OCI-LY3 (cell line): Measurements from ENCODE around the gene TRMT112.

ENCODE experiments used
- CTCF ChIP-seq: fragments of 200-600, 300-600 bp; sonication (generic); IDR thresholded peaks from 2 replicates; pipeline ENCODE4 v1.5.1; 2014; ENCODE audit warnings: antibody characterized with exemption, low read length, low read depth
- EZH2phosphoT487 ChIP-seq: fragments of 200-600 bp; shearing (Covaris generic); IDR thresholded peaks from 2 replicates; pipeline ENCODE4 v1.6.1; 2018; ENCODE audit warnings: antibody characterized with exemption, mixed run types, low read depth

- TF ChIP-seq CTCF: no peak
- no peak for TF ChIP-seq EZH2phosphoT487
Measured at GRCh38 chr11:64347193-64347867, 30.0 kb upstream of the TRMT112 start.
